Measurements from ENCODE around the gene FSTL4. TPM values are rescaled to one million over a fixed set of nuclear protein-coding genes. Genes with fewer than 3 reads are reported as not detected.

Gene FSTL4
- polyA plus RNA-seq, 3 donors from 2014 or later, result not detected

- H3K27ac Mint-ChIP-seq, result no peak overlapping the region
- peaks cover 0 to 2% (median 0%) of the 10 kb centered on the region in 6 donors for H3K9me3 Mint-ChIP-seq
- peaks cover 2 to 11% (median 5%) of the 10 kb centered on the region in 3 donors for H3K27me3 Mint-ChIP-seq (ENCODE audit: low read depth in 3 of 3)
- H3K36me3 Mint-ChIP-seq, result no peaks in the 10 kb centered on the region
- H3K4me1 Mint-ChIP-seq, result no peaks in the 10 kb centered on the region
- no peak for DNase-seq
- H3K4me3 Mint-ChIP-seq, result no peak overlapping the region
Observed at GRCh38 chr5:133309984-133310621, 302.2 kb downstream of the FSTL4 start.

GRCh38 chr5:133309166-133309795, 303.1 kb downstream of the FSTL4 start:
- no peaks in the 10 kb centered on the region for H3K36me3 Mint-ChIP-seq
- no peak for DNase-seq
- H3K9me3 Mint-ChIP-seq, result peaks cover 0 to 2% (median 0%) of the 10 kb centered on the region in 6 donors
- H3K27ac Mint-ChIP-seq, result no peak overlapping the region
- peaks cover 2 to 9% (median 5%) of the 10 kb centered on the region in 3 donors for H3K27me3 Mint-ChIP-seq (ENCODE audit: low read depth in 3 of 3)
- H3K4me1 Mint-ChIP-seq, result no peaks in the 10 kb centered on the region
- no peak overlapping the region for H3K4me3 Mint-ChIP-seq

GRCh38 chr5:133307275-133307674, 305.1 kb downstream of the FSTL4 start:
- Mint-ChIP-seq H3K27me3 (ENCODE audit: low read depth in 3 of 3) (peaks cover 2 to 7% (median 3%) of the 10 kb centered on the region in 3 donors), H3K4me1 (no peaks in the 10 kb centered on the region), H3K27ac (no peak overlapping the region), H3K4me3 (no peak overlapping the region), H3K36me3 (no peaks in the 10 kb centered on the region), H3K9me3 (peaks cover 0 to 2% (median 0%) of the 10 kb centered on the region in 6 donors)
- DNase-seq, result no peak

- H3K4me3 Mint-ChIP-seq, result no peak overlapping the region
- H3K27ac Mint-ChIP-seq, result no peak overlapping the region
- no peaks in the 10 kb centered on the region for H3K36me3 Mint-ChIP-seq
- peaks cover 2 to 7% (median 6%) of the 10 kb centered on the region in 3 donors for H3K27me3 Mint-ChIP-seq (ENCODE audit: low read depth in 3 of 3)
- DNase-seq, result no peak
- no peaks in the 10 kb centered on the region for H3K4me1 Mint-ChIP-seq
- no peaks in the 10 kb centered on the region for H3K9me3 Mint-ChIP-seq
Observed at GRCh38 chr5:133304707-133305216, 307.6 kb downstream of the FSTL4 start.

- Mint-ChIP-seq H3K27ac (no peak overlapping the region), H3K27me3 (ENCODE audit: low read depth in 3 of 3) (peaks cover 4 to 7% (median 6%) of the 10 kb centered on the region in 3 donors), H3K4me1 (no peaks in the 10 kb centered on the region), H3K36me3 (no peaks in the 10 kb centered on the region), H3K4me3 (no peak overlapping the region), H3K9me3 (no peaks in the 10 kb centered on the region)
- no peak for DNase-seq
Observed at GRCh38 chr5:133304178-133304577, 308.2 kb downstream of the FSTL4 start.

- Mint-ChIP-seq H3K4me1 (no peaks in the 10 kb centered on the region), H3K27ac (no peak overlapping the region), H3K4me3 (no peak overlapping the region), H3K27me3 (ENCODE audit: low read depth in 3 of 3) (peaks cover 4 to 7% (median 6%) of the 10 kb centered on the region in 3 donors), H3K36me3 (no peaks in the 10 kb centered on the region), H3K9me3 (no peaks in the 10 kb centered on the region)
- no peak for DNase-seq
Observed at GRCh38 chr5:133303298-133303697, 309.0 kb downstream of the FSTL4 start.

GRCh38 chr5:133299728-133300127, 312.6 kb downstream of the FSTL4 start:
- H3K9me3 Mint-ChIP-seq, result no peaks in the 10 kb centered on the region
- H3K27ac Mint-ChIP-seq, result no peak overlapping the region
- H3K4me3 Mint-ChIP-seq, result no peak overlapping the region
- DNase-seq, result no peak
- H3K27me3 Mint-ChIP-seq (ENCODE audit: low read depth in 3 of 3), result peaks cover 1 to 4% (median 2%) of the 10 kb centered on the region in 3 donors
- H3K4me1 Mint-ChIP-seq, result no peaks in the 10 kb centered on the region
- no peaks in the 10 kb centered on the region for H3K36me3 Mint-ChIP-seq

GRCh38 chr5:133299021-133299420, 313.3 kb downstream of the FSTL4 start:
- H3K27ac Mint-ChIP-seq, result no peak overlapping the region
- H3K4me1 Mint-ChIP-seq, result no peaks in the 10 kb centered on the region
- no peaks in the 10 kb centered on the region for H3K36me3 Mint-ChIP-seq
- H3K27me3 Mint-ChIP-seq (ENCODE audit: low read depth in 3 of 3), result peaks cover 1 to 4% (median 2%) of the 10 kb centered on the region in 3 donors
- no peak for DNase-seq
- no peak overlapping the region for H3K4me3 Mint-ChIP-seq
- H3K9me3 Mint-ChIP-seq, result no peaks in the 10 kb centered on the region

- Mint-ChIP-seq H3K4me1 (no peaks in the 10 kb centered on the region), H3K27ac (no peak overlapping the region), H3K4me3 (no peak overlapping the region), H3K36me3 (no peaks in the 10 kb centered on the region), H3K27me3 (ENCODE audit: low read depth in 3 of 3) (peaks cover 1 to 4% (median 2%) of the 10 kb centered on the region in 3 donors), H3K9me3 (no peaks in the 10 kb centered on the region)
- DNase-seq, result no peak
Observed at GRCh38 chr5:133298447-133298846, 313.9 kb downstream of the FSTL4 start.

- no peak for DNase-seq
- no peaks in the 10 kb centered on the region for H3K9me3 Mint-ChIP-seq
- no peak overlapping the region for H3K27ac Mint-ChIP-seq
- no peak overlapping the region for H3K4me3 Mint-ChIP-seq
- peaks cover 2 to 3% (median 2%) of the 10 kb centered on the region in 3 donors for H3K27me3 Mint-ChIP-seq (ENCODE audit: low read depth in 3 of 3)
- no peaks in the 10 kb centered on the region for H3K4me1 Mint-ChIP-seq
- H3K36me3 Mint-ChIP-seq, result no peaks in the 10 kb centered on the region
Observed at GRCh38 chr5:133297293-133297692, 315.0 kb downstream of the FSTL4 start.

GRCh38 chr5:133296624-133297023, 315.7 kb downstream of the FSTL4 start:
- no peaks in the 10 kb centered on the region for H3K4me1 Mint-ChIP-seq
- no peak overlapping the region for H3K27ac Mint-ChIP-seq
- no peaks in the 10 kb centered on the region for H3K36me3 Mint-ChIP-seq
- no peak for DNase-seq
- H3K9me3 Mint-ChIP-seq, result no peaks in the 10 kb centered on the region
- peaks cover 0 to 2% (median 2%) of the 10 kb centered on the region in 3 donors for H3K27me3 Mint-ChIP-seq (ENCODE audit: low read depth in 3 of 3)
- no peak overlapping the region for H3K4me3 Mint-ChIP-seq

GRCh38 chr5:133295520-133295919, 316.8 kb downstream of the FSTL4 start:
- no peak overlapping the region for H3K4me3 Mint-ChIP-seq
- H3K27ac Mint-ChIP-seq, result no peak overlapping the region
- DNase-seq, result no peak
- H3K27me3 Mint-ChIP-seq (ENCODE audit: low read depth in 3 of 3), result peaks cover 0 to 2% (median 2%) of the 10 kb centered on the region in 3 donors
- H3K36me3 Mint-ChIP-seq, result no peaks in the 10 kb centered on the region
- H3K4me1 Mint-ChIP-seq, result no peaks in the 10 kb centered on the region
- no peaks in the 10 kb centered on the region for H3K9me3 Mint-ChIP-seq

GRCh38 chr5:133294380-133294779, 318.0 kb downstream of the FSTL4 start:
- no peak overlapping the region for H3K4me3 Mint-ChIP-seq
- H3K4me1 Mint-ChIP-seq, result no peaks in the 10 kb centered on the region
- H3K27ac Mint-ChIP-seq, result no peak overlapping the region
- H3K36me3 Mint-ChIP-seq, result no peaks in the 10 kb centered on the region
- no peaks in the 10 kb centered on the region for H3K9me3 Mint-ChIP-seq
- H3K27me3 Mint-ChIP-seq (ENCODE audit: low read depth in 3 of 3), result peaks cover 0 to 2% (median 2%) of the 10 kb centered on the region in 3 donors
- DNase-seq, result no peak

GRCh38 chr5:133293960-133294359, 318.4 kb downstream of the FSTL4 start:
- Mint-ChIP-seq H3K36me3 (no peaks in the 10 kb centered on the region), H3K4me1 (no peaks in the 10 kb centered on the region), H3K27me3 (ENCODE audit: low read depth in 3 of 3) (peaks cover 0 to 2% (median 0%) of the 10 kb centered on the region in 3 donors), H3K27ac (no peak overlapping the region), H3K4me3 (no peak overlapping the region), H3K9me3 (no peaks in the 10 kb centered on the region)
- no peak for DNase-seq
